DND-41 (cell line): ENCODE results near the gene FBL.

ENCODE experiments used
- ATAC-seq: fragments of 200-7000 bp; cut with Tn5 transposase; 3 replicates; pipeline ENCODE4 v1.9.1; 2021; ENCODE audit warnings: low read depth; ENCODE audit not compliant: insufficient read depth
- DNase-seq: peaks from one replicate; pipeline ENCODE4 v3.0.0-alpha.2; 2020
- H2AFZ ChIP-seq: 2 replicates; pipeline ENCODE4 v1.6.0; 2012; ENCODE audit warnings: low read depth, low read length
- H3K27ac ChIP-seq: 2 replicates; pipeline ENCODE4 v1.5.1; 2012; ENCODE audit warnings: low read length, inconsistent platforms
- H3K27me3 ChIP-seq: fragments of 200-600 bp; sonication (generic); 2 replicates; pipeline ENCODE4 v1.6.0; 2012; ENCODE audit warnings: low read length, mild to moderate bottlenecking, inconsistent platforms; ENCODE audit not compliant: insufficient read depth, poor library complexity
- H3K36me3 ChIP-seq: 2 replicates; pipeline ENCODE4 v1.5.1; 2012; ENCODE audit warnings: low read length, inconsistent platforms; ENCODE audit not compliant: insufficient read depth
- H3K4me1 ChIP-seq: 2 replicates; pipeline ENCODE4 v1.5.1; 2012; ENCODE audit warnings: mild to moderate bottlenecking, low read length; ENCODE audit not compliant: insufficient read depth
- H3K4me2 ChIP-seq: 2 replicates; pipeline ENCODE4 v1.6.0; 2012; ENCODE audit warnings: mild to moderate bottlenecking, moderate library complexity, low read length, inconsistent platforms; ENCODE audit not compliant: insufficient read depth
- H3K4me3 ChIP-seq, 2 experiments: fragments of 200-600 bp in 1 of 2; shearing (Covaris generic) in 1 of 2; 2 replicates each; pipeline ENCODE4 v1.5.1; 2012 to 2016; ENCODE audit warnings: inconsistent platforms in 2 of 2, low read length in 2 of 2, mild to moderate bottlenecking in 2 of 2, low read depth in 1 of 2, moderate library complexity in 1 of 2
- H3K79me2 ChIP-seq: 2 replicates; pipeline ENCODE4 v1.6.0; 2012; ENCODE audit warnings: low read length, inconsistent platforms; ENCODE audit not compliant: insufficient read depth
- H3K9ac ChIP-seq: 2 replicates; pipeline ENCODE4 v1.6.0; 2012; ENCODE audit warnings: low read depth, mild to moderate bottlenecking, inconsistent platforms, low read length, moderate library complexity
- H3K9me3 ChIP-seq: 2 replicates; pipeline ENCODE4 v1.5.1; 2012; ENCODE audit warnings: low read length, moderate library complexity, mild to moderate bottlenecking, inconsistent platforms; ENCODE audit not compliant: insufficient read depth, severe bottlenecking
- H4K20me1 ChIP-seq: 2 replicates; pipeline ENCODE4 v1.6.0; 2012; ENCODE audit warnings: low read length; ENCODE audit not compliant: insufficient read depth
- CTCF ChIP-seq: IDR thresholded peaks from 2 replicates; pipeline ENCODE4 v1.5.1; 2012; ENCODE audit warnings: borderline replicate concordance, low read length, moderate library complexity, mild to moderate bottlenecking; ENCODE audit not compliant: poor library complexity, severe bottlenecking; ENCODE audit errors: extremely low read depth
- EZH2 ChIP-seq: IDR thresholded peaks from 3 replicates; pipeline ENCODE4 v1.6.1; 2012; ENCODE audit warnings: borderline replicate concordance, low read depth, mild to moderate bottlenecking, moderate library complexity, low read length, inconsistent platforms; ENCODE audit not compliant: severe bottlenecking

Gene FBL

DNA sequence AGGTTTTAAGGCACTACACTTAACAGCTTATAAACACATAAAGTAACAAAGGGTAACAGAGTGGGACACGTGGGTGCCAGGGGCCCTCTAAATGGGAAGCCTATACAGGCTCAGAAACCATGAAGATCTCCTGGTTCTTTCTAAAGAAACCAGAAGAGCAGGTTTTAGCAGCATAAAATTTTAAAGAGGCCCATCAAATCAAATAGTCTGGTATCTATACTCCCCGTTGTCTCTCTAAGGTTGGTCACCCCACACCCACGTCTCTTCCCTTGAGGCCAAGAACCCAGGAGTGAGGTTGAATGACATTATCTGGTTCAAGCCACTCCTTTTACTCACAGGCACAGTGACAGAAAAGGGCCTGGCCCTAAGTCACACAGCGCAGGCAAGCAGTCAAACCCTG, 7.6 kb downstream of the FBL start:
- peaks cover 47% of the 10 kb centered on the region for H4K20me1 ChIP-seq
- H3K4me2 ChIP-seq = no peak overlapping the region
- DNase-seq = no peak
- peaks cover 25% of the 10 kb centered on the region for H3K4me1 ChIP-seq
- H3K27me3 ChIP-seq = no peaks in the 10 kb centered on the region
- H3K9me3 ChIP-seq = no peaks in the 10 kb centered on the region
- H2AFZ ChIP-seq = no peak overlapping the region
- TF ChIP-seq CTCF = no peak
- no peak for TF ChIP-seq EZH2
- peaks cover 53% of the 10 kb centered on the region for H3K79me2 ChIP-seq
- ATAC-seq = no peak
- no peak overlapping the region for H3K27ac ChIP-seq
- H3K4me3 ChIP-seq = no peak overlapping the region
- no peak overlapping the region for H3K9ac ChIP-seq
- peaks cover 76% of the 10 kb centered on the region for H3K36me3 ChIP-seq

GRCh38 chr19:39837978-39838377, 8.2 kb downstream of the FBL start:
- Histone ChIP-seq H3K4me1 (peaks cover 24% of the 10 kb centered on the region), H3K4me2 (no peak overlapping the region), H3K4me3 (no peak overlapping the region), H3K9ac (no peak overlapping the region), H3K27ac (no peak overlapping the region), H3K27me3 (no peaks in the 10 kb centered on the region), H2AFZ (no peak overlapping the region), H4K20me1 (peaks cover 41% of the 10 kb centered on the region), H3K9me3 (no peaks in the 10 kb centered on the region), H3K79me2 (peaks cover 48% of the 10 kb centered on the region), H3K36me3 (peaks cover 73% of the 10 kb centered on the region)
- ATAC-seq (no peak), DNase-seq (no peak)
- TF ChIP-seq CTCF = no peak
- TF ChIP-seq EZH2 = no peak

DNA sequence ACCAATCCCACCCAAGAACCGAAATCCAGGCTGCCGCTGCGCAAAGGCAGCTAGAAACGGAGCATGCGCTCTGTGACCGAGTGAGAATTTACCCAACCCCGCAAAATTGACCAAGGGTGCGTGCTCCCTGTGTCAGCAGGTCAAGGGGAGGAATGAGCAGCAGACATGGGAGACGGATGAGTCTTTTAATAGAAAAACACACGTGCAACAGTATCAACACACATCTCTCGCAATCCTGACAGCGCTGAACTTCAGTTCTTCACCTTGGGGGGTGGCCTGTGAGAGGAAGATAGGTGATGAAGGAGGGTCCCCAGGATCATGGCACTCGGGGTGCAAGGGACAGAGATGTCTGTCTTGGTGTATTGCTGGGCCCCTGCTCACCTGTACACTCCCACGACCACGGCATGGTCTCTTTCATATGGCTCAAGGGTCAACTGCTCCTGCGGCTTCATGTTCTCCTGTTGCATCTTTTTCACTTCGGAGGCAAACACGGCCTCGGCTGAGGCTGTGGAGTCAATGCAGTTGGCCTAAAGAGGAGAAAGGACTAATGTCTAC, 11.8 kb downstream of the FBL start:
- peak overlapping the region; percentile 71 for H3K27ac ChIP-seq
- H3K4me2 ChIP-seq = peak overlapping the region; percentile 72
- no peaks in the 10 kb centered on the region for H3K27me3 ChIP-seq
- H3K4me1 ChIP-seq = peaks cover 32% of the 10 kb centered on the region
- peak overlapping the region in 1 of 2 experiments; percentile 76; a peak in 2 of 4 replicates for H3K4me3 ChIP-seq
- ATAC-seq (no peak), DNase-seq (no peak)
- H3K9me3 ChIP-seq = no peaks in the 10 kb centered on the region
- peaks cover 74% of the 10 kb centered on the region for H3K36me3 ChIP-seq
- H4K20me1 ChIP-seq = peaks cover 14% of the 10 kb centered on the region; the same call in 1 of the 2 replicates
- peaks cover 20% of the 10 kb centered on the region for H3K79me2 ChIP-seq
- TF ChIP-seq EZH2 = no peak
- TF ChIP-seq CTCF = no peak
- H3K9ac ChIP-seq = peak overlapping the region; percentile 69
- H2AFZ ChIP-seq = peak overlapping the region; percentile 77
